AG04450 (cell line): Measurements from ENCODE around the gene RC3H2. TPM values are rescaled to one million over a fixed set of nuclear protein-coding genes. Genes with fewer than 3 reads are reported as not detected.

Experiments used
- CTCF ChIA-PET: fragments of 300-600, 350-600 bp; formaldehyde crosslinking; extraction: SDS; loops from one replicate; lab custom pipeline; 2022; ENCODE audit warnings: antibody characterized with exemption, inconsistent platforms; lab: Charles Lee
- POLR2A ChIA-PET: fragments of 350-600 bp; formaldehyde crosslinking; extraction: SDS; loops from one replicate; lab custom pipeline; 2021; ENCODE audit warnings: antibody characterized with exemption, inconsistent platforms; lab: Yijun Ruan, JAX
- DNase-seq: peaks from one replicate; pipeline ENCODE4 v3.0.0-alpha.2; 2011; ENCODE audit warnings: low read depth, low spot score
- H3K27ac ChIP-seq: one replicate; pipeline ENCODE4 v1.5.1; 2012; ENCODE audit warnings: low read depth, low read length, control low read depth
- H3K27me3 ChIP-seq: one replicate; pipeline ENCODE4 v1.6.0; 2012; ENCODE audit warnings: low read length; ENCODE audit not compliant: control insufficient read depth, insufficient read depth
- H3K4me3 ChIP-seq: 2 replicates; pipeline ENCODE4 v1.5.1; 2011; ENCODE audit warnings: mild to moderate bottlenecking, low read depth, low read length, control low read depth
- H3K9me3 ChIP-seq: 2 replicates; pipeline ENCODE4 v1.5.1; 2012; ENCODE audit warnings: low read length; ENCODE audit not compliant: control insufficient read depth, insufficient read depth
- CTCF ChIP-seq: IDR thresholded peaks from 2 replicates; pipeline ENCODE4 v1.5.1; 2011; ENCODE audit warnings: low read depth, low read length, control low read depth, inconsistent platforms
- polyA plus RNA-seq: library from polyadenylated mRNA; depleted of rRNA; stranded (reverse); fragments of >200 nt; gene quantifications from 2 replicates; pipeline ENCODE4 v1.2.3, GENCODE V29; 2011; rRNA removed
- small RNA-seq: library from RNA; depleted of rRNA; stranded (forward); fragments of <200 nt; gene quantifications from one replicate; pipeline ENCODE3, GENCODE V24; 2012; ENCODE audit warnings: low read depth; ENCODE audit not compliant: insufficient read length

The RC3H2 gene
- polyA plus RNA-seq, 1 experiment, result 47.2 TPM

DNA sequence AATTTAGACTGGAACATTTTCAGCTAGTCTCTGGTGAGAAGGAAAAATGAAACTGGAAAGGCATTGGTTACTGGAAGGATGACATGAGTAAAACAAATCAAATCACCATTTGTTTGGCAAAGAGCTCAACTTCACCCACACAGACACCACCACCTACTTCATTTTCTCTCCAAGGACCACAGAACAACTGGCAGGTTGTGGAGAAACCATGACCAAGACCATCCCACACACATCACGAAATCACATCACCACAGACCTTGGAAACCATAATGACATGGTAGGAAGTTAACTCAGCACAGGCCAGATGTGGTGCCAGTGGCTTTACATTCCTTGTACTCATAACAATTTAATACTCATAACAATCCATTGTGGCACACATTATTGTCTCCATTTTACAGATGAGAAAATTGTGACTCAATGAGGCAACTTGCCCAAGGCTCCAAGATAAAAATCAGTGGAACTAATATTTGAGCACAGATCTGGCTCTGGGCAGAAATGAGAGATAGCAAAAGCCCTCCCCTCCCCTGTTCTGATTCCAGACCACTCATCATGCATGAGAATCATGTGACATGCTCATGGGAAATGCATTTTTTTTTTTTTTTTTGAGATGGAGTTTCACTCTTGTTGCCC lies 97.8 kb downstream of the RC3H2 start:
- no peak overlapping the region for H3K4me3 ChIP-seq
- POLR2A ChIA-PET, result no interaction called here
- H3K27me3 ChIP-seq, result no peaks in the 10 kb centered on the region
- DNase-seq, result no peak
- no peak overlapping the region for H3K27ac ChIP-seq
- TF ChIP-seq CTCF, result no peak
- CTCF ChIA-PET, result interaction anchor here (0.7 to 5.1 kb wide), 3 partner anchors 344 to 684 kb away, joined by 3 to 104 read pairs (median 5); no protein-coding TSS in a partner anchor
- H3K9me3 ChIP-seq, result peaks cover 9% of the 10 kb centered on the region

DNA sequence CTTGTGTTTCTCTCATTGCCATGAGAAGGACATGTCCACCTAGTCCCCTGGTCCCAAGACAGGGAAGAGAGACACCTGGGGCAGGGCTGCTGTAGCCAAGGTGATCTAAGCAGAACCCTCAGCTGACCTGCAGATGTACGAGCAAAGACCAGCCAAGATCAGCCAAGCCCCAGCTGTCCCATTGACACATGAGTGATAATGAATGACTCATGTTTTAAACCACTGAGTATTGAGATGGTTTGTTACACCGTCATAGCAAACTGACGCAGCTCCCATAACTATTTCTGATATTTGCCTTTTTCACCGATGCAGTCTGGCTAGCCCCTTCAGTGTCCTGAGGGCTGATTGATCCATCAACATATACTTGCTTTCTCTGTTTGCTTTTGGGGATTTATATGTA lies 98.5 kb downstream of the RC3H2 start:
- Histone ChIP-seq H3K27ac (no peak overlapping the region), H3K27me3 (no peaks in the 10 kb centered on the region), H3K4me3 (no peak overlapping the region), H3K9me3 (peaks cover 9% of the 10 kb centered on the region)
- DNase-seq, result no peak
- ChIA-PET POLR2A (no interaction called here), CTCF (interaction anchor here (1.0 kb wide), 1 partner anchor 683 kb away, joined by 3 read pairs; no protein-coding TSS in a partner anchor)
- no peak for TF ChIP-seq CTCF

- POLR2A ChIA-PET, result no interaction called here
- no peak for TF ChIP-seq CTCF
- CTCF ChIA-PET, result interaction anchor here (2.7 kb wide), 1 partner anchor 10 kb away, joined by 8 read pairs; no protein-coding TSS in a partner anchor
- no peak for DNase-seq
- H3K27ac ChIP-seq, result no peak within 1 kb of the TSS
- H3K9me3 ChIP-seq, result no peaks in the 10 kb centered on the region; the same call in 1 of the 2 replicates
- no peaks in the 10 kb centered on the region for H3K27me3 ChIP-seq
- H3K4me3 ChIP-seq, result no peak within 1 kb of the TSS
Measured at GRCh38 chr9:122800066-122801060, 104.8 kb downstream of the RC3H2 start, which contains the start of gene OR1K1. OR1K1 (plus strand) TSS chr9:122800123; CDS start chr9:122800123, 0 bp downstream.

DNA sequence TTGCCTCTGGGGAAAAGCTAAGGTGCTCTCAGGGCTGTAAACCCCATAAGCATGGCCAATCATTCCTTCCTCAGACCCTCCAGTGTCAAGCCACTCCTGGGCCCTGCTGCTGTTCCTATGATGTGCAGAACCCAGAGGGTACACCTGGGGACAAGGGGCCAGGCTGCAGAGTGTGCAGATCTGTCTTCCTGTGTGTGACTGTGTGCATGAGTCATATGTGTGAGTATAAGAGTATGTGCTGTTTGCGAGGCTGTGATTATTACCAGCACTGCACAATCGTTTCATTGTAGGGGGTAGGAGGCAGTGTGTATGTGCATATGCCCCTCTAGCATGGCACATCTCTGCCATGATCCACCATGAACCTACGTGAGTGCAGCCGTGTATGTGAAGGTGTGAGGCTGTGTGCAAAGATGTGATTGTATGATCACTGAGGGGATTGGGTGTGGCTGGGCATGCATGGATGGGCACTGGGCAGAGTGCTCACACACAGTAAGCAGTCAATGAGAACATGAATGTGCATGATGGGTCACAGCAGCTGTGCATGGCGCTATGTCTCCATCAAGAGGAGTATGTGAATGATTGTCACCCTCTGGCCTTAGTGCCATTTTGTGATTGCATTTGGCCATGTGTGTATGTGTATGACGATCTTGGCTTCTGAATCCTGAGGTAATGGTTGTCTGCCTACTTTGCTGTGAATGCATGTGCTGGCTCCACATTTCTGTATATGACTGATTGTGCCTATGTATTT lies 107.7 kb downstream of the RC3H2 start:
- TF ChIP-seq CTCF, result no peak
- H3K4me3 ChIP-seq, result no peak overlapping the region
- no peaks in the 10 kb centered on the region for H3K27me3 ChIP-seq
- CTCF ChIA-PET, result no interaction called here
- POLR2A ChIA-PET, result no interaction called here
- H3K9me3 ChIP-seq, result no peaks in the 10 kb centered on the region; the same call in 1 of the 2 replicates
- no peak for DNase-seq
- H3K27ac ChIP-seq, result no peak overlapping the region

Small RNA genes within 50 kb of the gene (small RNA-seq; reads per million reads assigned to genes)
- gene RNY1P15 (not detected), gene SNORD90 (106 reads per million, percentile 89 among the genes with 10 or more reads in this experiment)

Other genes with a start within 250 kb of the RC3H2 start
- not detected in 2 replicates for gene OR1B1, start 247.7 kb downstream of the RC3H2 start, polyA plus RNA-seq
- gene OR1L1, start 243.6 kb downstream of the RC3H2 start, polyA plus RNA-seq, result not detected in 2 replicates
- gene OR1L3, start 230.2 kb downstream of the RC3H2 start, polyA plus RNA-seq, result not detected in 2 replicates
- not detected in 2 replicates for gene OR1L4, start 181.4 kb downstream of the RC3H2 start, polyA plus RNA-seq
- not detected in 2 replicates for gene OR1L6, start 163.1 kb downstream of the RC3H2 start, polyA plus RNA-seq
- gene OR5C1, start 116.4 kb downstream of the RC3H2 start, polyA plus RNA-seq, result not detected in 2 replicates
- not detected in 2 replicates for gene OR1K1, start 105.2 kb downstream of the RC3H2 start, polyA plus RNA-seq
- gene PDCL, start 76.8 kb downstream of the RC3H2 start, polyA plus RNA-seq, result 15.5 and 18.7 TPM in 2 replicates
- 5.9 and 8.3 TPM in 2 replicates for gene ZBTB6, start 8.0 kb upstream of the RC3H2 start, polyA plus RNA-seq
- gene ZBTB26, start 26.2 kb upstream of the RC3H2 start, polyA plus RNA-seq, result 8.2 and 9.6 TPM in 2 replicates
- gene RABGAP1, start 35.7 kb upstream of the RC3H2 start, polyA plus RNA-seq, result 56.4 and 69.4 TPM in 2 replicates
- gene GPR21, start 128.3 kb upstream of the RC3H2 start, polyA plus RNA-seq, result 0.35 TPM in 1 of 2 replicates, not detected in the other